ENCODE results near the gene CMYA5.

DNA sequence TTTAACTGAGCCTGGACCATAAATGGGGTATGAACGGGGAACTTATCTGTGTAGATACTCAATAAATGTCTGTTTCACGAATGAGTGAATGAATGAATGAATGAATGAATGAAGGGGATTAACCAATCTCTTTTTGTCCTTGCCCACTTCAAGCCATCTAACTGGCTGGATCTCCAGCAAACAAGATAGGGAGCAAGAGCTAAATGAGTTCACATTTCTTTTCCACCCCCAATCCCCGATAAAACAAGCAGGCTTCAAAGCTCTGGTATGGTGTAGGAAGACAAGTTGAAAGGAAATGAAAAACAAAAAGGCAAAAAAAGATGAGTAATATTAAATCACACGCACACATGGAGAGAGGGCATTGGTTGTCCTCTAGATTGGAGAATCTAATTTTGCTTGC lies 84.0 kb downstream of the CMYA5 start:
- TF ChIP-seq, protein P1, sequence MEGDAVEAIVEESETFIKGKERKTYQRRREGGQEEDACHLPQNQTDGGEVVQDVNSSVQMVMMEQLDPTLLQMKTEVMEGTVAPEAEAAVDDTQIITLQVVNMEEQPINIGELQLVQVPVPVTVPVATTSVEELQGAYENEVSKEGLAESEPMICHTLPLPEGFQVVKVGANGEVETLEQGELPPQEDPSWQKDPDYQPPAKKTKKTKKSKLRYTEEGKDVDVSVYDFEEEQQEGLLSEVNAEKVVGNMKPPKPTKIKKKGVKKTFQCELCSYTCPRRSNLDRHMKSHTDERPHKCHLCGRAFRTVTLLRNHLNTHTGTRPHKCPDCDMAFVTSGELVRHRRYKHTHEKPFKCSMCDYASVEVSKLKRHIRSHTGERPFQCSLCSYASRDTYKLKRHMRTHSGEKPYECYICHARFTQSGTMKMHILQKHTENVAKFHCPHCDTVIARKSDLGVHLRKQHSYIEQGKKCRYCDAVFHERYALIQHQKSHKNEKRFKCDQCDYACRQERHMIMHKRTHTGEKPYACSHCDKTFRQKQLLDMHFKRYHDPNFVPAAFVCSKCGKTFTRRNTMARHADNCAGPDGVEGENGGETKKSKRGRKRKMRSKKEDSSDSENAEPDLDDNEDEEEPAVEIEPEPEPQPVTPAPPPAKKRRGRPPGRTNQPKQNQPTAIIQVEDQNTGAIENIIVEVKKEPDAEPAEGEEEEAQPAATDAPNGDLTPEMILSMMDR (conservative IDR thresholded peaks at IDR 0.05): no peak
- TF ChIP-seq EZH2 (IDR thresholded peaks at IDR 0.05; ENCODE audit: low read depth): no peak
